ENCODE results near the gene MCL1.

Gene MCL1

DNA sequence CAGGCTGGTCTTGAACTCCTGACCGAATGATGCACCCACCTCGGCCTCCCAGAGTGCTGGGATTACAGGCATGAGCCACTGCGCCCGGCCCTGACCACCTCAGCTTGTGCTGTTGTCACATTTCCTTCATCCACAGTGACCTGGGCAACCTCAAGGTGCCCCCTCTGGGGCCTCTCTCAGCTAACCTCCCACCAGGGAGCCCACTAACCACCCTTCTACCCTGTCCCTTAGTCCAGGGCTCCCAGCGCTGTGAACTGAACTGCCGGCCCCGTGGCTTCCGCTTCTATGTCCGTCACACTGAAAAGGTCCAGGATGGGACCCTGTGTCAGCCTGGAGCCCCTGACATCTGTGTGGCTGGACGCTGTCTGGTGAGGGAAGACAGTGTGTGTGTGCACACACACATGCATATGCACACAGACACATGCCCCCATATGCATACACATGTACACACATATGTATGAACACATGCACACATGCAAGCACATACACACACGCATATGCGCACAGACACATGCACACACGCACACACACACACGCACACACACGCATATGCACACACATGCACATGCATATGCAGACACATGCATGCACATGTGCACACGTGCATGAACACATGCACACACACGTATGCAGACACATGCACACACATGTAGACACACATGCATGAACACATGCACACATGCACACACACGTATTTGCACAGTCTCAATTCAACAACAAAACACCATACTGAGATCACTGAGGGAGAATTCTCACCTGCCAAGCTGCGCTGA is 24.0 kb downstream of the MCL1 start:
- no peak for DNase-seq

DNA sequence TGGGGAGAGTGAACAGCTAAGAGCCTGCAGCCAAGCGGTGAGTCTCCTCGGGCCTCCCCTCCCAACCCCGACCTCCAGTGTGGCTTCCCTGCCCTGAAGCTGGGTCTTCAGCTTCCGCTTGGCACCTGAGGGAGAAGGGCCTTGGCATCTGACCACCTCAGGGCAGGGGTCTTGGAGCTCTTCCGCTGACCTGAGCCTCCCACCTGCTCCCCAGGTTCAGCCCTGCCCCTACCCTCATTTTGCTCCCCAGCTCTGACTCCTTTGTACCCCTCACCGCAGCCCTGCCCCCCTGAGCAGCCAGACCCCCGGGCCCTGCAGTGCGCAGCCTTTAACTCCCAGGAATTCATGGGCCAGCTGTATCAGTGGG is 25.3 kb downstream of the MCL1 start:
- no peak for DNase-seq

DNA sequence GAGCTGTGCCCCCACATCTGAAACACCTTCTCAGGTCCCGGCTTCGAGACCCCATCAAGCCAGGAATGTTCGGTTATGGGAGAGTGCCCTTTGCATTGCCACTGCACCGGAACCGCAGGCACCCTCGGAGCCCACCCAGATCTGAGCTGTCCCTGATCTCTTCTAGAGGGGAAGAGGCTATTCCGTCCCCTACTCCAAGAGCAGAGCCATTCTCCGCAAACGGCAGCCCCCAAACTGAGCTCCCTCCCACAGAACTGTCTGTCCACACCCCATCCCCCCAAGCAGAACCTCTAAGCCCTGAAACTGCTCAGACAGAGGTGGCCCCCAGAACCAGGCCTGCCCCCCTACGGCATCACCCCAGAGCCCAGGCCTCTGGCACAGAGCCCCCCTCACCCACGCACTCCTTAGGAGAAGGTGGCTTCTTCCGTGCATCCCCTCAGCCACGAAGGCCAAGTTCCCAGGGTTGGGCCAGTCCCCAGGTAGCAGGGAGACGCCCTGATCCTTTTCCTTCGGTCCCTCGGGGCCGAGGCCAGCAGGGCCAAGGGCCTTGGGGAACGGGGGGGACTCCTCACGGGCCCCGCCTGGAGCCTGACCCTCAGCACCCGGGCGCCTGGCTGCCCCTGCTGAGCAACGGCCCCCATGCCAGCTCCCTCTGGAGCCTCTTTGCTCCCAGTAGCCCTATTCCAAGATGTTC is 25.9 kb downstream of the MCL1 start:
- DNase-seq, result no peak

DNA sequence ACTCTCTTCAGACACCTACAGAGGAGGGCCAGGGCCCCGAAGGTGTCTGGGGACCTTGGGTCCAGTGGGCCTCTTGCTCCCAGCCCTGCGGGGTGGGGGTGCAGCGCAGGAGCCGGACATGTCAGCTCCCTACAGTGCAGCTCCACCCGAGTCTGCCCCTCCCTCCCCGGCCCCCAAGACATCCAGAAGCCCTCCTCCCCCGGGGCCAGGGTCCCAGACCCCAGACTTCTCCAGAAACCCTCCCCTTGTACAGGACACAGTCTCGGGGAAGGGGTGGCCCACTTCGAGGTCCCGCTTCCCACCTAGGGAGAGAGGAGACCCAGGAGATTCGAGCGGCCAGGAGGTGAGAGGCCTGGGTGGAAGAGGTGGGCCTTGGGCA is 26.5 kb downstream of the MCL1 start:
- no peak for DNase-seq

DNA sequence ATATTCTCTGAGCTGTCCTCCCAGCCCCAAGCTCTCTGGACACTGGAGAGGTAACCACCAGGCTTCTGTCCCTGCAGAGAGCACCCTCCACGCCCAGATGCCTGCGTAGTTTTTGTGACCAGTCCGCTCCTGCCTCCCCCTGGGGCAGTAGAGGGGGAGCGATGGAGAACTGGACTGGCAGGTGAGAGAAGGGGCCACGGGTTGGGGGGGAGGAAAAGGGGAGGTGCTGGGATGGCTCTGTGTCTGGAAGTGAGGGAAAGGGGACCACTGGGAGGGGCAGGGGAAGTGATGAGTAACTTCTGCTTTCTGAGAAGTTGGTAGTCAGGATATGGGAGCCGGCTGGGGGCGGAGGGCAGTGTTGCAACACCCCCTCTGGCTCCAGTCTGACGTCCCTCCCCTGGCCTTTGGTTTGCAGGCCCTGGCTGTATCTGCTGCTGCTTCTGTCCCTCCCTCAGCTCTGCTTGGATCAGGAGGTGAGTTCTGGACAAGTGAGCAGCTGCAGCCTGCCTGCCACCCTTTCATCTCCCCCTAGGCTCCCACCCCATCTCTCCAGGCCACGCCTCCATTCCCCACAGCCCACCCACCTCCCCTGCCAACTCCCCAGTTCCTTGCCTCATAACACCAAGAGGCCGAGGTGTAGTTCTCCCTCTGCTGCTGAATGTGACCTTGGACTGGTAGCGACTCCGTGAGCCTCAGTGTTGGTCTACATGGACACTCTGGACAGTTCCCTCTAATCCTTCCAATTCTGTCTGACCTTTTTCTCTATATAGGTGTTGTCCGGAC is 27.1 kb downstream of the MCL1 start:
- no peak for DNase-seq

DNA sequence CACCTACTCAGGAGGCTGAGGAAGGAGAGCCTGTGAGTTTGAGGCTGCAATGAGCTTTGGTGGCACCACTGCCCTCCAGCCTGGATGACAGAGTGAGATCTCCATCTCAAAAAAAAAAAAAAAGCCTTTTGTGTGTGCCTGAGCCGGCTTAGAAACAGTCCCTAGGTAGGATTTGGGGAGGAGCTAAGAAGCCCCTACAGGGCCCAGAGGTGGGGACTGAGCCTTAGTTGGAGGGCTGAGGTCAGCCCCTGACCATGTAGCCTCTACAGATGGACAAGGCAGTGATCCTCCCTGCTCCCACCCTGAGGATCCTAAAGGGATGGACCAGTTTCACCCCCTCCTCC is 27.7 kb downstream of the MCL1 start:
- DNase-seq, result no peak

DNA sequence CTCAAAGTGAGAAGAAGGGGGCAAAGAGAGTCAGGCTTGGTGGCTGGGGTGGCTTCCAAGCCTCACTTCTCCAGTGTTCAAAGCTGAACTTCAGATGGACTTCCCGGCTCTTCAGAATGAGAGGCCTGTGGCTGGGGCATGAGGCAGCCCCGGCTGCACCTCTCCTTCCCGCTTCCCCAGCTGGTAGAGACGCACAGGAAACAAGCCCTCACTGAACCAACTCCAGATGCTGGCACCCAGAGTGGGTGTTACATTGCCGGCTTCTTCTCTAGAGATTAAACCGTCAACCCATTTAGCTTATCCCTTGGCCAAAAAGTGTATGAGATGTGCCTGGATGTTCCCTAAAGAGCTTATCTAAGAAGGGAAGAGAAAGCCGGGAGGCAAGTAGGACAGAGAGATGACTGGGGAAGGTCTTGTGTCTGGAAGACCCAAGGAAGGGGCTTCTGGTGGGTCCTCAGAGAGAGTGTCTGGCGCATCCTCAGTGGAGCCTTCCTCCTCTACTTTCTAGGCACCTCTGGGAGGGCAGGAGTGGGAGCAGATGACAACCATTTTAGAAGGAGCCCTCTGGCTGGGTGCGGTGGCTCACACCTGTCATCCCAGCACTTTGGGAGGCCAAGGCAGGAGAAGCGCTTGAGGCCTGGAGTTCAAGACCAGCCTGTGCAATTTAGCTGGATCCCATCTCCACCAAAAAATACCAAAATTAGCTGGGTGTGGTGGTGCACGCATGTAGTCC is 28.2 kb downstream of the MCL1 start:
- DNase-seq, result no peak

DNA sequence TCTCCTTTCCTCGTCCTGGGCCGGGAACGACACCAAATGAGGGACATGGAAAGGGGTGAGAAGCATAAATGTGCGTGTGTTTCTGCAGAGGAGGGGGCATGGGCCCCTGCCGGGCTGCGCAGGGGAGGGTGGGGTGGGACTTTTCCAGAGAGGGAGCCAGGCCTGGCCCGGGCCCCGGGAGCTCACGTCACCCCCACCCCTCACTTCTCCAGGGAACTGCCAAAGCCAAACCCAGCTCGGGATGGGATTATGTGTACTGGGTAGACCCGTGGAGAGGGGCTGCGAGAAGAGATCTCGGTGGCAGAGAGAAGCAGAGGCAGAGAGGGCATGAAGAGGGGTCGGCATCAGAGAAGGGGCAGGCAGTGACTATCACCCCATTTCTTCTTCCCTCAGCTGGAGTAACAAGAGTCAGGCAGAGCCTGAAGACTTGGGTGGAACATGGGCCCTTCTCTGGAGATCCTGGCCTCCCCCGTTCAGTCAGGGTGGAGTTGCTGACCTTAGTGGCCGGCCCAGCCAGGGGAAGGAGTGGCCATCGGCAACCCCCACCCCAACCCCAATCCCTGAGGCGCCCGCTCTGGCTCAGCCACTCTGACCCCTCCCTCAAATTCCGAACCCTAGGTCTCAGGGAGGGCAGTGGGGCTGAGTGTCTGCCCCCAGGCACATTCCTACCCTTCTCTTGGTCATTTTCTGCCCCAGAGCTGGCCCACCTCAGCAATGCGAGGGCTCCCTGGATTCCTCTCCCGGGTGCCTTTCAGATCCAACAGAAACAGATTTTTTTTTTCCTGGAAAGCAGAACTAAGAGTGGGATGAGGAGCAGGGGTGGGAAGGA is 29.0 kb downstream of the MCL1 start:
- DNase-seq, result no peak

DNA sequence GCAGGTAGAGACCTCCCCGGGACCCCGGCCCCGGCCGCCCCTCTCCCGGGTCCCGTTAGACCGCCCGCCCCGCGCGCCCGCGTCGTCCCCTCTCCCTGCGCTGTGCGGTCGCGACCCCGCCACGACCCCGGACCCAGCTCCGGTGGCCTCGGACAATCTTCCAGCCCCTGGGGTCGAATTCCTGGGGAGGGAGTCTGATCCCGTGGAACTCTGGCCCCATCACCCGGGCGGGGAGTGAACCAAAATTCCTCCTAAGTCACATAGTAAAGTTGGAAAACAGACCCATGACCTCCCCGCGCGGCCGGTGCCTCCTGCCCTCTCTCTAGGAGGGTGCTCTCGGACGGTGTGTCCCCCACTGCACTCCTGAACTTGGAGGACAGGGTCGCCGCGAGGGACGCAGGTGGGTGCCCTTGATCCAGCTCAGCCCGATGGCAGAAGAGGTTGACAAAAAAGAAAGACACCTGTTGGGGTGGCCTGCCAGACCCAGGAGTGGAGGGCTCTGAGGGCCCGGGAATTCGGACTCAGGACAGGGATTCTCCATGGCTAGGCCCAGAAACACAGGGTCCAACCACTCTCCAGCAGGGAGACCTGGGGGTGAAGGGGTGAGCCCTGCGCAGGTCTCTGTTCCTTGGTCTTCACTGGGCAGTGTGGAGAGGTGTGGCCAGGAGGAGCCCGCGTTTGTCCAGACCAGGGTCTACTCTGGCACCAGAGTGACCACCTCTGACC is 29.8 kb downstream of the MCL1 start:
- DNase-seq, result no peak

DNA sequence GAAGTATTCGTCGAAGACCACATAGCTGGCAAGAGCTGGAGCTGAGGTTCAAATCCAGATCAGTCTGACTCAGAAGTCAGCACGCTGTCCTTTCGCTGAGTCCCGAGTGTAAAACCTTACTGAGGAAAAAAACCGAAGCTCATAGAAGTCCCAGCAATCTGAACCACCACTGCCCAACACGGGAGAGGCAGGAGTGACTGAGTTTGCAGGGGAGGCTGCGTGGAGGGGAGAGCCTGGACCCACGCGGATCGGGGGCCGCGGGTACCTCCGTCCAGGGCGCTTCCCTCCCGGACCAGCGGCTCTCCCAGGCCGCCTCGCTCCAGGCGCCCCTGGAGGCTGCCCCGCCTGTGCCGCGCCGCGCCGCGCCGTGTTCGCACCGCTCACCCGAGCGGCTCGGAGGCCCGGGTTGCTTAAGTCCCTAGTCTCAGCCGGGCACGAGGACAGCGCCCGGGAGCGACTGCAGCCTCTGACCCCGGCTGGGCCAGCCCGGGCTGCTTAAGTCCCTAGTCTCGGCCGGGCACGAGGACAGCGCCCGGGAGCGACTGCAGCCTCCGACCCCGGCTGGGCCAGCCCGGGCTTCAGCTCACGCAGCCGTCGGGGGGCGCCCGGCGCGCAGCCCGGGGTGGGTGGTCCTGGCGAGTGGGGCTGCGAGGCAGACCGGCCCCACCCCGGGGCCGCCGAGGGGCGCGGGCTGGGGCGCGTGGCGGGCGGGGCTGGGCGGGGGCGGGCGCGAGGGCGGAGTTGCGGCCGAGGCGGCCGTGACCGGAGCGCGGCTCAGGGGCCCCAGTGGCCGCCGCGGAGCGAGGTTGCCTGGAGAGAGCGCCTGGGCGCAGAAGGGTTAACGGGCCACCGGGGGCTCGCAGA is 30.5 kb downstream of the MCL1 start, which contains the start of gene ADAMTSL4:
Gene ADAMTSL4, plus strand, starts transcription at position 777 of the 864 bp plus-strand sequence. CDS start 2,881 bp downstream, outside the sequence.
- DNase-seq, result no peak

DNA sequence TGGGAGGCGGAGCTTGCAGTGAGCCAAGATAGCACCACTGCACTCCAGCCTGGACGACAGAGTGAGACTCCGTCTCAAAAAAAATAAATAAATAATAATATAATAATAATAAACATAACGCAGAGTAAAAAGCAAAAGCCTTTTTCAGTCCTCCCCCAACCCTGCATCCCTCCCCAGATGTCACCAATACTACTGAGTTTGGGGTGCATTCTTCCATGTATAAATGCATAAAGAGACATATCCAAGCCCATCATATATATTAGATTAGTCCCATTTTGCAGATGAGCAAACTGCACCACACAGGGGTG is 31.1 kb downstream of the MCL1 start:
- DNase-seq, result no peak

DNA sequence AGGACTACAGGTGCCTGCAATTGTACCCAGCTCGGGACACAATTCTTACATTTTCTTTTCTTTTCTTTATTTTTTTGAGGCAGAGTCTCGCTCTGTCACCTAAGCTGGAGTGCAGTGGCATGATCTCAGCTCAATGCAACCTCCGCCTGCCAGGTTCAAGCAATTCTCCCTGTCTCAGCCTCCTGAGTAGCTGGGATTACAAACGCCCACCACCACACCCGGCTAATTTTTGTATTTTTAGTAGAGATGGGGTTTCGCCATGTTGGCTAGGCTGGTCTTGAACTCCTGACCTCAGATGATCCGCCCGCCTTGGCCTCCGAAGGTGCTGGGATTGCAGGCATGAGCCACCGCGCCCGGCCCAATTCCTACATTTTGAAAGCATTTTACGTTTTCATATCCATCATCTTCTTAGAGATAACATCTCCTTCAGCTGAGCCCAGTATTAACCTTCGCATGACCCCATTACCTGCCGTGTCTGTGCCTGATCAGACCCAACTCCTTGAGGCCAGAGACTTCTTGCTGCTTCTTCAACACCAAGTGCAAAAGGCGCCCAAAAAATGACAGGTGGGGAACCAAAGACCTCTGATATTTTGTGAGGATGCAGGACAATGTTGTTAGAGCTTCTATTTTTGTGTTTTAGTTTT is 33.0 kb downstream of the MCL1 start:
- DNase-seq, result no peak

DNA sequence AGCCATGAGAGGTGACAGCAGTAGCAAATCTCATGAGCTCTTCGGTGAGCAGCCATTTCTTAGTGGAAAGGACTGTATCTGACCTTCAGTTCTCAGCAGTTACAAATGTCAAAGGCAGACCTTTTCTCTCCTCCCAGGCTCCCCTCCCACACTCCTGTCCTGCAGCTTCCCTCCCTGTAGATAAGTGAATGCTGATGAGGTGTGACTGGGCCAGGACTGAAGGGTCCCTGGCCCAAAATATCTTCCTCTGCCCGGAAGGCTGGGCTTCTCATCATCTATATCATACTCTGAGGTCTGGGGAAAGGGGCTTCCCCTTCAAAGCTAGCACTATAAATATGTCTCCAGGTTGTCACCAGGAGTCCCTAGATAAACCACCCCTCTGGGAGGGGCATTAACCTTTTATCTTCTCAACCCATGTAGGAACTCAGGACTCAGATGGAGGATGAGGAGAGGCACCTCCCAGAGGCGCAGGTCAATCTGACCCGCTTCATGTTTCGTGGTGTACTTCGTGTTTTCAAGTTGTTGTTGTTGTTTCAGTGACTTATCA is 33.9 kb downstream of the MCL1 start:
- DNase-seq, result no peak

DNA sequence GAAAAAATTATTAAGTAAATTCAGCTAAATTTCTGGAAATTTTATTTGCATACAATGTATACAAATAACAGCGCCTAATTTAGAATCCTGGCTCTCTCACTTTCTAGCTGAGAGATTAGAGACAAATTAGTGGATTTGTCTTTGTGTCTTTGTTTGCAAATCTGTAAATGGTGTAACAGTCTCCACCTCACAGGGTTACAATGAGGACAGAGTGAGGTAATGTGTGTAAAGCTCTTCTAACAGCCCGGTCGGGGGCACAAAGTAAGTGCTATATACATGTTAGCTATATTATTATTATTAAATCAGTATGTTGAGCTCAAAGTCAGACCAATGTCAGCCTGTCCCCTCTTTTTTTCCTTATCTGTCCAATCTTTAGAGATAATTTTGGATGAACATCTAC is 35.2 kb downstream of the MCL1 start:
- no peak for DNase-seq

DNA sequence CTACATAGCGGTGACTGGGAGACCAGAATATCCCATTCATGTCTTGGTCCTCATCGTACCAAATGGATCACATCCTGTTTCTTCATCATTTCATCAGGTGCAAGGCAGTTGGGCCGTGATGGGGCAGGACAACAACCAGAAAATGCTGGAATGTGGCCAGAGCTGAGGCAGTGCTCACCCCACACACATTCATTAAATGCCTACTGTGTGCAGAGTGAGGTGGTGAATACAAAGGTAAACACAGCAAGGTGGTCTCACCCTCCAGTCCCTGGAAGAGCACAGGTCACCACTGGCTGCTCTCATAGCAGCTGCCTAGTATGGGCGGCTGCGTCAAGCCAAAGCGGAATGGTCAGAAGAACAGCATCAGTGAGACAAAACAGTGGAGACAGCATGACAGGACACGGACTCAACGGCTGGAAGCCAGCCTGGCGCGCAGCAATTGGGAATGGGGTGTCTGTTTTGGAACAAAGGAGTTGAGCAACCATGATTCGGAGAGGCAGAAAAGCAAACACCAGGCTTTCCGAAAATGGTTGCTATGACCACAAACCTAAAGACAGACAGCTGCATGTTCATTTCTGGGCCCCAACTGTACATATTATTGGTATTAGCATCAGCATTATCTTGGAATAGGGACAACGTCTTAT is 35.8 kb downstream of the MCL1 start:
- DNase-seq, result no peak

DNA sequence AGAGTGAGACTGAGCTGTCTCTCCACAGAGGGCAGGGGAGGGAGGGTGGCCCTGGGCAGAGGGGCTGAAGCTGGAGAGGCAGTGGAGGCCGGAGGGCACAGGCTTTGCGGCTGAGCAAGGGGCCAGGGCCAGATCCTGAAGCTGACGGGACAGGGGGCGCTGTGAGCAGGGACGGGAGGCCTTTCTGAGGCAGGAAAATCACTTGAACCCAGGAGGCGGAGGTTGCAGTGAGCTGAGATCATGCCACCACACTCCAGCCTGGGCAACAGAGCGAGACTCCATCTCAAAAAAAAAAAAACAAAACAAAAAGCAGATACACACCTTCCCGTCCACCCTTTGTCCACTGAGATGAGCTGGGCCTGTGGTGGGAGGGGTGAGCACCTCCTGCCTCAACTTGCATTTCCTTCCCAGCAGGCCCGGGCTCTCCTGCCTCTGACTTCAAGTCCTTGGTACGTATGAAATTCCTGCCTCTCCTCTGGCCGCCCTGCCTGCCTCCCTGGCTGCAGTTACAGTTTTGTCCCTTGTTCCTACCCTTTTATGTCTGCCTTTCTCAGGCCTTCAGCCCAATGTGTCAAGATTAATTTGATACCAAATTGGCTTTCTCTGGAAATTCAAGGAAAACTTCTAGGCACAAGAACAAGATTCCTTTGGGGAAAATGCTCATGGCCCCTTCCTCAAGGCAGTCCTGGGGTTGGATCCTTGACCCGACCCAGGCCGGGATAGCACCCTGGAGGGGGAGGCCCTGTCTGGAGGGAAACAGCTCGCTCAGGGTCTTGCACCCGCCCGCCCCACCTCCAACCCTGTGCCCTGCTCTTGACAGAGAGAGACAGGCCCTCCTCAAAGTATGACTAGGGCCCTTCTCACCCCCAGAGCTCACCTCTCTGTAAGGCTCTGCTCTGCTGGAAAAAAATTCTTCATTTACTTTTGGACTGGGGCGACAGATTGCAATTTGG is 41.4 kb downstream of the MCL1 start:
- no peak for DNase-seq

DNA sequence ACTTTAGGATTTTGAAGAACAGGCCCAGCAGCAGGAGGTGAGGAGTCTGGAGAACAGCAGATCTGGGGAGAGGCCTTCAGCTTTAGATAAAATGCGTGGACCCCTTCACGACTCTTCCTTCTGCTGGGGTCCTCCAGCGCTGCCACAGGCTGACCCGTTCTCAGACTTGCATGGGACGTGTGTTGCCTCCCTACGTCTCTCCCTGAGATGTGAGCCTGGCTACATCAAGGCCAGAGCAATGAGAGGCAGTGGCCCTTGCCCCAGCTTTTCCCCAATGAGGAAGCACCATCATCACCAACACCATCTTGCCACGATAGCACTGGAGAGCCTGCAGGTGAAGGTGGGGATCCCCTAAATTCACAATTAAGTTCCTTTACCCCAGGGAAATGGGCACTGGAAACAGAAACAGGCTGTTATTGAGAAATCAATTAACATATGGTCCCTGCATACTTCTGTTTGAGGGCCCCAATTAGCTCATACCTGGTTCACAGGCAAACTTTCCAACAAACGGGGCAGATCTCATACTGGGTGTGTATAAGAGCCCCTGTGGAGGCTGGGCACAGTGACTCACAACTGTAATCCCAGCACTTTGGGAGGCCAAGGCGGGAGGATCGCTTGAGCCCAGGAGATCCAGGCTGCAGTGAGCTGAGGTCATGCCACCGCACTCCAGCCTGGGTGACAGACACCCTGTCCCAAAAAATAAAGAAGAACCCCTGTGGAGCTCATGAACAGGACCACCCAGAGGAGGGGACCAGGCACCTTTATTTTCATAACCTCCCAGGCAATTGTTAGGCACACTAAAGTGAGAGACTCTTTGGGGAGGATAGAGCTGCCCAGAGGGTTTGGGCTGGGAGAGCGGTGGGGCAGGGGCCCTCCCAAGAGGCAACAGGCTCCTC is 42.3 kb downstream of the MCL1 start:
- no peak for DNase-seq

Measured in NCI-H2227 treated with DMSO at 0.1 percent for 48 hours (cell line).